Epidermal melanocyte (primary cell): Measurements from ENCODE around the gene NUAK2.

Experiments
- DNase-seq: peaks from one replicate; pipeline ENCODE4 v3.0.0; 2011; ENCODE audit warnings: low spot score; ENCODE audit not compliant: insufficient read length

Gene NUAK2

GRCh38 chr1:205257735-205258134, 63.8 kb downstream of the NUAK2 start:
- no peak for DNase-seq

- no peak for DNase-seq
Observed at GRCh38 chr1:205256951-205257625, 64.5 kb downstream of the NUAK2 start.

- peak; percentile 81 for DNase-seq
Observed at GRCh38 chr1:205255941-205256780, 65.4 kb downstream of the NUAK2 start.
